Measurements from ENCODE around the gene RAP1B.

Gene RAP1B

GRCh38 chr12:68611806-68612160 lies 1.1 kb downstream of the RAP1B start:
- DNase-seq (ENCODE audit: low read depth in 2 of 2), result no peak

GRCh38 chr12:68612202-68612601 lies 1.5 kb downstream of the RAP1B start:
- DNase-seq (ENCODE audit: low read depth in 2 of 2), result no peak

DNA sequence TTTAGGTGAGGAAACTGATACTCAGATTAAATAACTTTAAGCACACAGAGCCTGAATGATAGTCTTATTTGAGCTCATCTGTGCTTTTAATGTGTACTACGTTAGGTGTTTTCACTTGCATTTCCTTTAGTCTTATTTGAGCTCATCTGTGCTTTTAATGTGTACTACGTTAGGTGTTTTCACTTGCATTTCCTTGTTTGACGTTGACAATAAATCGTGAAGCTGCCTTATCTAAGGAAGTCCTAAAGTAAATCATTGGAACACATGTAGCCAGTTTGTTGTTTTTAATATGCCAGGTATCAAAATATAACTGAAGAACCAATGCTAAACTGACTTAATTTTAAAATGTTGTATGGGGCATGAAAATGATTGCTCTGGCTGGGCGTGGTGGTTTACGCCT lies 2.0 kb downstream of the RAP1B start:
- no peak for DNase-seq (ENCODE audit: low read depth in 2 of 2)

DNA sequence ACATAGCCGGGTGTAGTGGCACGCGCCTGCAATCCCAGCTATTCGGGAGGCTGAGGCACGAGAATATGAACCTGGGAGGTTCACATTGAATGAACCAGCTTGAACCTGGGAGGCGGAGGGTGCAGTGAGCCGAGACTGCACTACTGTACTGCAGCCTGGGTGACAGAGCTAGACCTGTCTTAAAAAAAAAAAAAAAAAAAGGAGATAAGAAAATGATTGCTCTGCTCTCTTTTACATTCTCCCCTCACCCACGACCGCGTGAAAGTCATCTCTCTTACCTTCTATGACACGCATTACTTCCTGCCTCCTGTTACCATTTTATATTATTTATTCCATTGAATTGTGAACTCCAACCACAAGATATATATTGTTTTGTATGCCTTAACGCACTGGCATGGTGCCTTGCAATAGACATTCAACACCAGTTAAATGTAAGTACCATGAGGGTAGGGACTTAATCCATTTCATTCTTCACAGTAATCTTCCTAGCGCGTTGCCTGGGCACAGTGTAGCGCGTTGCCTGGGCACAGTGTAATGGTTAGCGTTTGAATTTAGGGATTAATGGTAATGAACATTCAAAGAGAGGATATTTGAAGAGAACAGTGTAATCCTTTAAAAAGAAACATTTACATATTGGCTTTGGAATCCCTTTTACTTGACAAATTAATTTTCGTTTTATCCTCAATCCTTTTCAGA lies 2.7 kb downstream of the RAP1B start:
- DNase-seq (ENCODE audit: low read depth in 2 of 2), result peak in 1 of 2 donors; percentile 30

DNA sequence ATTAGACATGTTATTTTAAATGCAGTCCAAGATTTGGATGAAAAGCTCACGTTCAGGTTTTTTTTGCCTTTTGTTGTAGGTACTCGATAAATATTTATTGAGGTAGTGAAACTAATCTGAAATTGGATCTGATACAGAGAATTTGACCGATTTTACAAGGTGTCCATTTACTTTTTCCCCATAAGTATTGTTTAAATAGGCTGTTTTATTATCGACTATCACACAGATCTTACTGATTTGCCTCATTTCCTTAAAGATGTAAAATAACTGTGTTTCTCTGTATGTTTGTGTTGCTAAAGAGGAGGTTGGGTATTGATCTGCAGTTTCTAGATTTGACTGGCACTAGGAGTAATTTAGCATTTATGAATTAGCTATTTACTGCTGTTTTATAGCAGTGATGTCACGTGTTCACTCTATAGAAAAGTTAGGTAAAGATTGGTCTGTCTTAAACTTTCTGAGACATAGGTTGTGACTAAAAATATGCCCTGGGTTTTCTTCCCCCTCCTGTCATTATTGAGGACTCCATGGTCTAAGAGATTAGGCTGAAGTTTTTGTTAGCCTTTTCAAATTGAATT lies 3.5 kb downstream of the RAP1B start:
- no peak for DNase-seq (ENCODE audit: low read depth in 2 of 2)

GRCh38 chr12:68614769-68615168 lies 4.1 kb downstream of the RAP1B start:
- DNase-seq (ENCODE audit: low read depth in 2 of 2), result no peak

GRCh38 chr12:68617160-68617926 lies 6.6 kb downstream of the RAP1B start:
- DNase-seq (ENCODE audit: low read depth in 2 of 2), result no peak

DNA sequence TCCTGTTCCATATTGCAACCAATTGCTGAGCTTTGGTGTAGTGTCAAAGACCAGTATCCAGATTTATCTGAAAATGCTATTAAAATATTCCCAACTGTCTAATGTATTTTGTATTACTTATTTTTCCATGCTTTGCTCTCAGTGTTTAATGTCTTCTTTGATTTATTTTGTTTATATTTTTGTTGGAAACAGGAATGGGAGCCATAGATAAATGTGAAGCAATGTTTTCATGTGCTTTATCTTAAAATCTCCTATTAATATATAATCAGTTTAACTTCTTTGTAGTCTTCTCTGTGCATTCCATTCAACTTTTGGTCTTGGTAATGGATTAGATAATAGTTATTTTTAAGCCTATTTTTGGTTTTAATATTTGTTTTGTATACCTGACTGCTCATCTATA lies 8.8 kb downstream of the RAP1B start:
- no peak for DNase-seq (ENCODE audit: low read depth in 2 of 2)

DNA sequence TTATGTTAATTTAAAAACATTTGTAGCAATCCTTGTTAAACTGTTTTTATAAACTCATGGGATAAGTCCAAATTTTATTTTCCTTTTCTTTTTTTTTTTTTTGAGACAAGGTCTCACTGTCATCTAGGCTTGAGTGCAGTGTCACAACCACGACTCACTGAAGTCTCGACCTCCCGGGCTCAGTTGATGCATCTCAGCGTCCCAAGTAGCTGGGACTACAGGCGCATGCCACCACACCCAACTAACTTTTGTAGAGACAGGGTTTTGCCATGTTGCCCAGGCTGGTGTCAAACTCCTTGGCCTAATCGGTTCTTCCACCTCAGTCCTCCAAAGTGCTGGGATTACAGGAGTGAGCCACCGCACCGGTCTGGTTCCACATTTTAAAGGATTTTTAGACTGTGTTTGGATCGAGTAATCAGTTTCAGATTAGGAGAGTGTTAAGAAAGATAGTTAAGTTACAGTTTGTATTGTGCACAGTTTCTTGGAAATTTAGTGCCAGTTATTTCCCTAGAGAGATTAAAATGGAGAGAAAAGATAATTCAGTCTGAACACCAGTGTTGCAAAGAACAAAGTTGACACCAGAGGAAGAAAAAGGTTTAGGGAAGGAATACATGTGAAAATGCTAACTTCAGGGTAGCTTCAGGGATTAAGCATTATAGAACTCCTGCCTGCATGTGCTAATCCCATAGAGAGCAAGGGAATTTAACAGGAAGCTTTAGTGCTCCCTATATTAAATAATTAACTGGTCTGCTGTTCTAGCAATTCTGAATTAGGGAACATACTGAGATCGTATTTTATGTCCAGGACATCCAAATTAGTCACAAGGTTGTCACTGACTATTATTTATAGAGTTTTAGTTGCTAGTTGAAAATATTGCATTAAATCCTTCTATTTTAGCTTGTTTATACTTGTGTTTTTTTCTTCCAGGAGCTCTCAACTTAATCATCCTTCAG lies 10.1 kb downstream of the RAP1B start:
- no peak for DNase-seq (ENCODE audit: low read depth in 2 of 2)

DNA sequence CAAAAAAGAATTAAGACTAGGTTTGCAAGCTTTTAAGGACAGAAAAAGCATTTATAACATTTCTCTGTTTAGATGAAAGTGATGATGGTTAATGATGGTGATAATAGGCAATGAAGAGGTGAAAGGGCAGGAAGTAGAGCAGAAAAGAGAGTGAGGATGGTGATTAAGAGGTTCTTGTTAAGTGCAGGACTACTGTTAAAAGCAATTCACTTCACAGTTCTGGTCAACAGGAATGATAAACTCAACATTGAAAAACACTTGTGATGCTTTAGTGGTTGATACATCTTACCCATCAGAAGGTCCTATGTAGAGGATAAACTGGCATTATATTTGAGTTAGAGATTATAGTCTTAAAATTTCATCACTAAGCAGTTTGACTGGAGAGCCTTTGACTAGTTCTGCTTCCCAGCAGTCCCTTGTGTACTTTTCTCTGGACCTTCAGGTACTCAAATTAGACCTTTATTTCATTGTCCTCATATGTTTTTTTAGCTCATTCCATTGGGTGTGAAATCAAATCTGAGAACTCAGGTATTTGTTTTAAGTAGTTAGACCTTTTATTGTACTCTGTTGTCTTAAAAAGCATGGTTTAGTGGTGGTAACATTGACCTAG lies 10.9 kb downstream of the RAP1B start:
- no peak for DNase-seq (ENCODE audit: low read depth in 2 of 2)

DNA sequence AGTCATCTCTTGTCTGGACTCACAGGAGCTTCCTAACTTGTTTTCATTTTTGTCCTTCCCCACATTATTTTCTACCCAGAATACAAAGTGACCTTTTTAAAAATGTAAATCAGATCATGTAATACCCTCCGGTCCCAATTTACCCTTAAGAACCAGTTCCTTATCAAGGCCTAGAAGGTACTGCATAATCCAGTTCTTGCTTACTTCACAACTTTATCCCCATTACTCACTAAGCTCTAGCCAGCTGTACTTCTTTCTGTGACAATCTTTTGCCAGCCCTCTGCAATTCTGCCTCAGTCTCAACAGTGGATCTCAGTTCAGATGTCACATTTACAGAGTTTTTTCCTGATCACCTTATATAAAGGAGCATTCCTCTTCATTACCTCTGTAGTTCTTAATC lies 11.6 kb downstream of the RAP1B start:
- no peak for DNase-seq (ENCODE audit: low read depth in 2 of 2)

- DNase-seq (ENCODE audit: low read depth in 2 of 2), result no peak
Measured at GRCh38 chr12:68623059-68623458, 12.4 kb downstream of the RAP1B start.

GRCh38 chr12:68623984-68624383 lies 13.3 kb downstream of the RAP1B start:
- no peak for DNase-seq (ENCODE audit: low read depth in 2 of 2)

- DNase-seq (ENCODE audit: low read depth in 2 of 2), result no peak
Measured at GRCh38 chr12:68624933-68625332, 14.2 kb downstream of the RAP1B start.

DNA sequence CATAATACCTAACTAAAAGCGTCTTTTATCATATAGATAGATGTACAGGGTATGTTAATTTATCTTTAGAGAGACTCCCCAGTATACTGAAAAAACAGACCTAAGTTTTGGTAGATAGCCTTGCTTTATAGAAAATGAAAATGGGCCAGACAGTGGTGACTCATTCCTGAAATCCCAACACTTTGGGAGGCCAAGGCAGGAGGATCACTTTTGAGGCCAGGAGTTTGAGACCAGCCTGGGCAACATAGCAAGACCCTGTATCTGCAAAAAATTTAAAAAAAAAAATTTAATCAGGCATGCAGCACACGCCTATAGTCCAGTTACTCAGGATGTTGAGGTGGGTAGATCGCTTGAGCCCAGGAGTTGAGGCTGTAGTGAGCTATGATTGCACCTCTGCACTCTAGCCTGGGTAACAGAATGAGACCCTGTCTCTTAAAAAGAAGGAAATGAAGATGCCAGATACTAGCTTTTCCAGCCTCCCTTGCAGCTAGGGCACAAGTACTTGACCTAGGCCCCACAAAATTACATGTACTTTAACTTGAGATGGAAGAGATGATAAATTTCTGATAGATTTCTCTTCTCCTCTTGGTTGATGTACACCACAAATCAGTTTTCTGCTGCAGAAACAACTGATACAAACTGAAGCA lies 17.1 kb downstream of the RAP1B start:
- no peak for DNase-seq (ENCODE audit: low read depth in 2 of 2)

- DNase-seq (ENCODE audit: low read depth in 2 of 2), result no peak
Measured at GRCh38 chr12:68628698-68629097, 18.0 kb downstream of the RAP1B start.

GRCh38 chr12:68630050-68630449 lies 19.4 kb downstream of the RAP1B start:
- DNase-seq (ENCODE audit: low read depth in 2 of 2), result no peak

DNA sequence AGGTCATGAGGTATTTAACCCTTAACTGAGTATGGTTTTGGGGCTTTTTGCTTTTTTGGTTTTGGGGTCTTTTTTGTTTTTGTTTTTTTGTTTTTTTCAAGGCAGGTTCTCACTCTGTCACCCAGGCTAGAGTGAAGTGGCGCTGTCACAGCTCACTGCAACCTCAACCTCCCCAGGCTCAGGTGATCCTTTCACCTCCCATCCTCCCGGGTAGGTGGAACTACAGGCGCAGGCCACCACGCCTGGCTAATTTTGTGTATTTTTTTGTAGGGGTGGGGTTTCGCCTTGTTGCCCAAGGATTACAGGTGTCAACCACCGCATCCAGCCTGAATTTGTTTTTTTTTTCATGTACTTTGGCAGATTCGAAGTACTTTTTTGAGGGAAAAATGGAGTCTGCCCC lies 19.9 kb downstream of the RAP1B start:
- DNase-seq (ENCODE audit: low read depth in 2 of 2), result no peak

GRCh38 chr12:68631227-68631626 lies 20.5 kb downstream of the RAP1B start:
- no peak for DNase-seq (ENCODE audit: low read depth in 2 of 2)

DNA sequence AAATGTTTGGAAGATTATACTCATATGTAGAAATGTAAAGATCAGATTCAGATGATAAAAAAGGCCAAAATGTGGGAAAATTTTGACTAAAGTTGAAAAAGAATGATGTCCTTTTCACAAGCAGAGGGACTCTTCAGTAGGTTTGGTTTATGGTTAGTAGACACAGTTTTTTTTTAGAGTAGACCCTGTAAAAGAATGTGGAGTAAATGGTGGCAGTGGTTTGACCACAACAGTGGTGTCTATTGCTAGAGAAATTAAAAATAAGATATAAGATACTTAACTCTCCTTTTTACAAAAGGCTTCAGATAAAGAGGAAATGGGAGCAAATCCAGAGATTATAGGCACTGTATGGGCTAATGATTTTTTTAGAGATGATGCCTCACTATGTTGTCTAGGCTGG lies 21.8 kb downstream of the RAP1B start:
- DNase-seq (ENCODE audit: low read depth in 2 of 2), result no peak

Measured in stimulated activated CD4-positive, alpha-beta T cell treated with anti-CD3 and anti-CD28 coated beads, Interleukin-4, amount 100 ng/mL, for 48 hours (primary cell).